ENCODE measurements around the gene TCF7L2. TPM values are rescaled to one million over a fixed set of nuclear protein-coding genes. Genes with fewer than 3 reads are reported as not detected.

TCF7L2 gene
- total RNA-seq, 1 donor from 2014 or later = 76.4 TPM

- TF ChIP-seq CTCF (IDR thresholded peaks at IDR 0.05; ENCODE audit: unreplicated experiment) = no peak
- Mint-ChIP-seq H3K36me3 (peaks cover 13% of the 10 kb centered on the region), H3K4me1 (peaks cover 8% of the 10 kb centered on the region), H3K4me3 (no peak overlapping the region), H3K27ac (no peak overlapping the region), H3K9me3 (no peaks in the 10 kb centered on the region), H3K27me3 (ENCODE audit: low read depth) (no peaks in the 10 kb centered on the region)
- no peak for DNase-seq (ENCODE audit: low spot score in 2 of 2, unreplicated experiment in 2 of 2)
These were observed 136.2 kb downstream of the TCF7L2 start for GRCh38 chr10:113086282-113086681.

- peaks cover 8% of the 10 kb centered on the region for H3K4me1 Mint-ChIP-seq
- DNase-seq (ENCODE audit: low spot score in 2 of 2, unreplicated experiment in 2 of 2) = no peak
These were observed 137.3 kb downstream of the TCF7L2 start for GRCh38 chr10:113087165-113088029.

GRCh38 chr10:113088194-113088593 is 138.1 kb downstream of the TCF7L2 start:
- DNase-seq (ENCODE audit: low spot score in 2 of 2, unreplicated experiment in 2 of 2) = no peak
- Mint-ChIP-seq H3K27me3 (ENCODE audit: low read depth) (no peaks in the 10 kb centered on the region), H3K4me1 (peaks cover 8% of the 10 kb centered on the region), H3K36me3 (peaks cover 23% of the 10 kb centered on the region), H3K9me3 (no peaks in the 10 kb centered on the region), H3K27ac (no peak overlapping the region), H3K4me3 (no peak overlapping the region)
- TF ChIP-seq CTCF (IDR thresholded peaks at IDR 0.05; ENCODE audit: unreplicated experiment) = no peak

More at GRCh38 chr10:113087165-113088029, 137.3 kb downstream of the TCF7L2 start:
- Mint-ChIP-seq H3K27ac (peak overlapping the region; percentile 76), H3K27me3 (ENCODE audit: low read depth) (no peaks in the 10 kb centered on the region), H3K9me3 (no peaks in the 10 kb centered on the region), H3K4me3 (no peak overlapping the region), H3K36me3 (peaks cover 22% of the 10 kb centered on the region)
- TF ChIP-seq CTCF (IDR thresholded peaks at IDR 0.05; ENCODE audit: unreplicated experiment) = no peak

- Mint-ChIP-seq H3K27ac (no peak overlapping the region), H3K4me3 (no peak overlapping the region), H3K36me3 (peaks cover 27% of the 10 kb centered on the region), H3K27me3 (ENCODE audit: low read depth) (no peaks in the 10 kb centered on the region), H3K4me1 (peaks cover 8% of the 10 kb centered on the region), H3K9me3 (no peaks in the 10 kb centered on the region)
- TF ChIP-seq CTCF (IDR thresholded peaks at IDR 0.05; ENCODE audit: unreplicated experiment) = no peak
- DNase-seq (ENCODE audit: low spot score in 2 of 2, unreplicated experiment in 2 of 2) = no peak
These were observed 139.5 kb downstream of the TCF7L2 start for GRCh38 chr10:113089551-113089950.

GRCh38 chr10:113091920-113092319 is 141.9 kb downstream of the TCF7L2 start:
- H3K9me3 Mint-ChIP-seq = no peaks in the 10 kb centered on the region
- peaks cover 29% of the 10 kb centered on the region for H3K36me3 Mint-ChIP-seq
- peak overlapping the region; percentile 24 for H3K27ac Mint-ChIP-seq
- peaks cover 9% of the 10 kb centered on the region for H3K4me1 Mint-ChIP-seq
- no peak overlapping the region for H3K4me3 Mint-ChIP-seq
- no peak for DNase-seq (ENCODE audit: low spot score in 2 of 2, unreplicated experiment in 2 of 2)
- no peaks in the 10 kb centered on the region for H3K27me3 Mint-ChIP-seq (ENCODE audit: low read depth)
- no peak for TF ChIP-seq CTCF (IDR thresholded peaks at IDR 0.05; ENCODE audit: unreplicated experiment)

Data from mesothelial cell of epicardium (in vitro differentiated cells).